ENCODE measurements around the gene LOXL3. TPM values are rescaled to one million over a fixed set of nuclear protein-coding genes. Genes with fewer than 3 reads are reported as not detected.
A peak's percentile ranks its signal among the peaks of the same experiment; 100 is the strongest.

LOXL3 gene
- polyA plus RNA-seq, 1 of the 3 experiments (the other 2 are of a cell fraction), result 47.9 TPM

- POLR2A ChIA-PET, result interaction anchor here (0.7 to 1.9 kb wide), 6 partner anchors 14 to 38 kb away, joined by 4 to 6 read pairs (median 4); partner anchors contain the start of genes AUP1, CCDC142, HTRA2 and LOXL3
- DNase-seq, result peak; percentile 57
- Histone ChIP-seq H3F3A (replicated peaks; ENCODE audit: insufficient read depth) (peaks cover 11% of the 10 kb centered on the region), H3K4me2 (peak overlapping the region; percentile 99), H3K36me3 (replicated peaks in 1 of 2; ENCODE audit: control insufficient read depth in 1 of 2, insufficient read depth in 2 of 2, low read length in 1 of 2) (peaks cover 4% of the 10 kb centered on the region in 2 experiments), H3K4me3 (ENCODE audit: low read depth in 2 of 2, low read length in 1 of 2) (peak overlapping the region; percentile 68 to 90), H3K27ac (ENCODE audit: low read depth in 2 of 2, low read length in 1 of 2) (peak overlapping the region in 1 of 2 experiments; percentile 95; a peak in 1 of 4 replicates), H3K9ac (peak overlapping the region; percentile 71), H3K4me1 (ENCODE audit: control insufficient read depth in 1 of 2, insufficient read depth in 2 of 2, low read depth in 1 of 2, low read length in 1 of 2) (peaks cover 9 to 18% of the 10 kb centered on the region in 2 experiments; a peak in 1 of 4 replicates), H3K9me3 (no peaks in the 10 kb centered on the region), H4K20me1 (ENCODE audit: insufficient read depth) (no peaks in the 10 kb centered on the region), H3K27me3 (ENCODE audit: insufficient read depth) (no peaks in the 10 kb centered on the region), H3K79me2 (ENCODE audit: insufficient read depth) (peaks cover 23% of the 10 kb centered on the region; the same call in 1 of the 2 replicates), H3K9me2 (no peaks in the 10 kb centered on the region), H2AFZ (ENCODE audit: low read depth) (no peak overlapping the region)
- CTCF ChIA-PET, result interaction anchor here (1.4 to 3.1 kb wide), 6 partner anchors 11 to 73 kb away, joined by 3 to 14 read pairs (median 10); partner anchors contain the start of genes AUP1, CCDC142, DQX1 and HTRA2
- 91% methylated on average over 44 of the region's 60 CpGs for WGBS (ENCODE audit: low lambda C conversion rate)
- no peak for TF ChIP-seq MAX (IDR thresholded peaks at IDR 0.05; ENCODE audit: low read depth)
- no peak for TF ChIP-seq TAF1 (IDR thresholded peaks at IDR 0.05; ENCODE audit: borderline replicate concordance, low read depth, low read length)
- TF ChIP-seq CHD2 (IDR thresholded peaks at IDR 0.05; ENCODE audit: low read length, partially characterized antibody), result no peak
- TF ChIP-seq EP300 (IDR thresholded peaks at IDR 0.05; ENCODE audit: borderline replicate concordance in 1 of 2, low read depth in 1 of 2, low read length in 1 of 2), result no peak
- TF ChIP-seq CTCF (IDR thresholded peaks at IDR 0.05), result no peak
- TF ChIP-seq RCOR1 (IDR thresholded peaks at IDR 0.05; ENCODE audit: low read length), result no peak
- TF ChIP-seq MXI1 (IDR thresholded peaks at IDR 0.05; ENCODE audit: low read depth, low read length), result no peak
- TF ChIP-seq FOSL2 (IDR thresholded peaks at IDR 0.05; ENCODE audit: borderline replicate concordance, low read depth), result no peak
- no peak for TF ChIP-seq REST (IDR thresholded peaks at IDR 0.05; ENCODE audit: low read depth, low read length)
- no peak for TF ChIP-seq RAD21 (IDR thresholded peaks at IDR 0.05; ENCODE audit: low read length)
- no peak for TF ChIP-seq RXRA (IDR thresholded peaks at IDR 0.05; ENCODE audit: borderline replicate concordance, low read depth)
- no peak for TF ChIP-seq FOXM1 (IDR thresholded peaks at IDR 0.05; ENCODE audit: low read depth)
Observed at GRCh38 chr2:74515271-74515980, 38.3 kb downstream of the LOXL3 start.
